Testis (tissue), 2 donors: Measurements from ENCODE around the gene CDH12.

Experiments
- CTCF ChIP-seq, 3 experiments: fragments of 450-650 bp in 2 of 3; fragments of 200-600 bp in 1 of 3; sonication (generic) in 1 of 3; IDR thresholded peaks; one replicate each; pipeline ENCODE4 v1.5.1; 2016 to 2019; ENCODE audit warnings: antibody characterized with exemption in 3 of 3, mild to moderate bottlenecking in 2 of 3, moderate library complexity in 1 of 3
- POLR2A ChIP-seq: fragments of 450-650 bp; IDR thresholded peaks from one replicate; pipeline ENCODE4 v1.6.1; 2017; ENCODE audit warnings: antibody characterized with exemption, mild to moderate bottlenecking, moderate library complexity

GRCh38 chr5:21817668-21818369 is 1035.3 kb downstream of the CDH12 start:
- TF ChIP-seq CTCF (IDR thresholded peaks at IDR 0.05), result peak in 2 of 3 experiments; percentile 7 to 47
- TF ChIP-seq POLR2A, result no peak
